Measurements from ENCODE around the gene RHOB.

DNA sequence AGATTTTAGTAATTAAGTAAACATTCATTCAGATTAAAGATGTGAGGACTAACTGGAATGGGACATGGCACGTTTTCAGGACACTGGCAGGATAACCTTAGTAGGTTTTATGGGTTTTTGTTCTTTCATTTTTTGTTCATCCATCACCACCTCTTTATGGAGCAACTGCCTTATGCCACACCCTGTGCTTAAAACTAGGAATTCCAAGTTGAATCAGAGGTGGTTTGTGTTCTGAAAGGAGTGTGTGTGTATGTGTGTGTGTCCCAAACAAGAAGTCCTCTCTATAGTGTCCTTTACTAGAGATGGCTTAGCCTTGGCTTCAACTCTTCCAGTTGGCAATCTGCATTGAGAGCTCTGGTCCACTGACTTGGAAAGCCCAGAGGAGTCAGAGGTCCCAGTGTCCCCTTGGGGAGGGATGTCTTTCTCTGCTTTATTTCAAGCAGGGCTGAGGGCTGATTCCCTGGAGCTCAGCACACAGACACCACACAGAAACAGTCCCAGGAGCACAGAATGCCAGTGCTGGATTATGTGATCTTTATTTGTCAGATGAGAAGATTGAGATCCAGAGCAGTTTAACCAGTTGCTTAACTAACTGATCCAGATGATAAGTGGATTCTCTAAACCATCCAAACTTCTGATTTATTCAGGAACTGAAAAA, 25.2 kb downstream of the RHOB start:
- TF ChIP-seq CTCF (IDR thresholded peaks at IDR 0.05), result no peak
- no peak for TF ChIP-seq TAF1 (IDR thresholded peaks at IDR 0.05; ENCODE audit: borderline replicate concordance, low read depth, low read length)
- TF ChIP-seq RFX5 (IDR thresholded peaks at IDR 0.05; ENCODE audit: low read length), result no peak

Measured in SK-N-SH (cell line).